B cell (primary cell): ENCODE results near the gene UCN2. TPM values are rescaled to one million over a fixed set of nuclear protein-coding genes. Genes with fewer than 3 reads are reported as not detected.

Experiments used
- ATAC-seq: fragments of 200-7000 bp; cut with Tn5 transposase; one replicate; pipeline ENCODE4 v1.10.0; 2021; ENCODE audit warnings: low read depth, mild to moderate bottlenecking, moderate number of reproducible peaks, moderate library complexity
- CTCF ChIA-PET: fragments of 350-600 bp; sonication (Branson Sonifier 250); formaldehyde crosslinking; loops from one replicate; lab custom pipeline; 2021; ENCODE audit warnings: antibody characterized with exemption, inconsistent platforms; lab: Charles Lee
- POLR2A ChIA-PET: fragments of 350-600 bp; sonication (Branson Sonifier 250); formaldehyde crosslinking; loops from one replicate; lab custom pipeline; 2021; ENCODE audit warnings: antibody characterized with exemption; lab: Charles Lee
- DNase-seq: peaks from one replicate; pipeline ENCODE4 v3.0.0; 2013
- H2AFZ ChIP-seq: 2 replicates; pipeline ENCODE4 v1.6.1; 2012; ENCODE audit warnings: mild to moderate bottlenecking, low read depth, low read length; ENCODE audit not compliant: insufficient read depth, poor library complexity, severe bottlenecking
- H3K27ac ChIP-seq, 2 donors: 1 replicate in 1 of 2; 2 replicates in 1 of 2; pipeline ENCODE4 v1.5.1; 2012 to 2013; ENCODE audit warnings: low read length in 2 of 2, mild to moderate bottlenecking in 2 of 2, moderate library complexity in 1 of 2
- H3K27me3 ChIP-seq, 4 experiments: fragments of 200-600 bp in 1 of 4; sonication (generic) in 1 of 4; replicated peaks in 1 of 4; 1 replicate in 2 of 4; 2 replicates in 2 of 4; pipeline versions ENCODE4 v1.6.1 to v1.7.0; 2013 to 2016; ENCODE audit warnings: low read length in 3 of 4, mild to moderate bottlenecking in 2 of 4, mixed read lengths in 1 of 4, moderate library complexity in 1 of 4; ENCODE audit not compliant: insufficient read depth in 4 of 4, control insufficient read depth in 3 of 4; ENCODE audit errors: control extremely low read depth in 1 of 4
- H3K36me3 ChIP-seq, 2 experiments: replicated peaks in 1 of 2; 1 replicate in 1 of 2; 2 replicates in 1 of 2; pipeline versions ENCODE4 v1.6.1 to v1.7.1; 2013; ENCODE audit warnings: low read length in 1 of 2; ENCODE audit not compliant: insufficient read depth in 2 of 2, control insufficient read depth in 1 of 2; ENCODE audit errors: control extremely low read depth in 1 of 2, extremely low read depth in 1 of 2
- H3K4me1 ChIP-seq, 2 donors: fragments of 200-600 bp in 1 of 2; sonication (generic) in 1 of 2; 1 replicate in 1 of 2; 2 replicates in 1 of 2; pipeline versions ENCODE4 v1.5.1 to v1.6.1; 2013 to 2017; ENCODE audit warnings: low read length in 2 of 2; ENCODE audit not compliant: control insufficient read depth in 2 of 2, insufficient read depth in 2 of 2
- H3K4me2 ChIP-seq: replicated peaks from 2 replicates; pipeline ENCODE3; 2012; ENCODE audit warnings: mild to moderate bottlenecking, low read depth, low read length; ENCODE audit not compliant: poor library complexity, severe bottlenecking
- H3K4me3 ChIP-seq, 5 experiments: fragments of 200-600 bp in 1 of 5; sonication (generic) in 1 of 5; 1 replicate in 3 of 5; 2 replicates in 2 of 5; pipeline versions ENCODE4 v1.5.1 to v1.7.0; 2011 to 2016; ENCODE audit warnings: low read length in 4 of 5, mild to moderate bottlenecking in 4 of 5, low read depth in 2 of 5, control low read depth in 1 of 5, moderate library complexity in 1 of 5; ENCODE audit not compliant: insufficient read depth in 1 of 5; ENCODE audit errors: control extremely low read depth in 1 of 5, extremely low read depth in 1 of 5
- H3K79me2 ChIP-seq: fragments of 200-600 bp; sonication (generic); one replicate; pipeline ENCODE4 v1.6.0; 2016; ENCODE audit warnings: low read length; ENCODE audit not compliant: control insufficient read depth, insufficient read depth
- H3K9ac ChIP-seq: fragments of 200-600 bp; sonication (generic); 2 replicates; pipeline ENCODE4 v1.6.1; 2017; ENCODE audit warnings: mild to moderate bottlenecking, low read length, moderate library complexity
- H3K9me3 ChIP-seq, 3 donors: one replicate each; pipeline versions ENCODE4 v1.6.1 to v1.7.1; 2013; ENCODE audit warnings: low read length in 2 of 3; ENCODE audit not compliant: control insufficient read depth in 2 of 3, insufficient read depth in 1 of 3; ENCODE audit errors: control extremely low read depth in 1 of 3
- H4K20me1 ChIP-seq: 2 replicates; pipeline ENCODE4 v1.6.0; 2012; ENCODE audit warnings: mild to moderate bottlenecking, low read length; ENCODE audit not compliant: insufficient read depth, control insufficient read depth, poor library complexity, severe bottlenecking
- H3K27ac Mint-ChIP-seq: one replicate; pipeline ENCODE4 v1.8.0; 2021; ENCODE audit warnings: mixed read lengths
- H3K27me3 Mint-ChIP-seq: one replicate; pipeline ENCODE4 v1.8.0; 2021; ENCODE audit warnings: mixed read lengths
- H3K4me1 Mint-ChIP-seq: one replicate; pipeline ENCODE4 v1.8.0; 2021; ENCODE audit warnings: mixed read lengths
- H3K4me3 Mint-ChIP-seq: one replicate; pipeline ENCODE4 v1.8.0; 2021; ENCODE audit warnings: mixed read lengths
- H3K9me3 Mint-ChIP-seq: one replicate; pipeline ENCODE4 v1.8.0; 2022; ENCODE audit warnings: mixed read lengths; ENCODE audit not compliant: insufficient read depth
- EZH2 ChIP-seq: IDR thresholded peaks from 2 replicates; pipeline ENCODE4 v1.6.1; 2012; ENCODE audit warnings: borderline replicate concordance, low read depth, mild to moderate bottlenecking, moderate library complexity, low read length; ENCODE audit not compliant: insufficient read depth, poor library complexity, severe bottlenecking
- WGBS: methylation state at CpG from one replicate; pipeline ENCODE4 v1.1.5; 2013; ENCODE audit warnings: missing lambda C conversion rate; ENCODE audit not compliant: insufficient coverage; 5-methylcytosine and 5-hydroxymethylcytosine counted together
- intact Hi-C: fragments of 100-400 bp; cut with micrococcal nuclease; formaldehyde crosslinking; loops from one replicate; pipeline ENCODE4 v1.10.0; 2022
- polyA plus RNA-seq: library from polyadenylated mRNA; depleted of rRNA; stranded (reverse); fragments of >200 nt; gene quantifications from 2 replicates; pipeline ENCODE4 v1.2.3, GENCODE V29; 2012
- total RNA-seq, 2 donors: library from RNA; stranded (reverse); fragments of 120-200 nt in 1 of 2; gene quantifications; 1 replicate in 1 of 2; 2 replicates in 1 of 2; pipeline versions ENCODE4 v1.2.3 to v1.2.4, GENCODE V29; 2013 to 2022
- TF ChIP-seq, protein P1 (sequence below): fragments of 200-600 bp; IDR thresholded peaks from one replicate; pipeline ENCODE4 v1.8.0; 2022; ENCODE audit warnings: antibody characterized with exemption, mild to moderate bottlenecking

UCN2 gene
- total and polyA plus RNA-seq, 2 donors (not counting 1 experiment from before 2014, with no cell fraction given), result not detected

DNA sequence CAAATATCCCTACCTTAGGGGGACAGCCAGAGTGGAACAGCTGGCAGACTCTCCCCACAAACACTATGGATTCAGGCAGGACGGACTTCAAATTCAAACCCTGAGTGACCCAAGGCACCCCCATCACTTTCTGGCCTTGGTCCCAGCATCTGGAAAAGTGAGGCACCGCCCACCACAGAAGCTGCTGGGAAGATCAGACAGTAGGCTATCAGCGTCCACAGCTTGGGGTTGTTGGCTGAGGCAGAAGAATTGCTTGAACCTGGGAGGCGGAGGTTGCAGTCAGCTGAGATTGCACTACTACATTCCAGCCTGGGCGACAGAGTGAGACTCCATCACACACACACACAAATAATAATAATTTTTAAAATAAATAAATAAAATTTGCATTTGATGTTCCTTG lies 15.5 kb downstream of the UCN2 start:
- no peak overlapping the region for H3K27ac ChIP-seq
- no peaks in the 10 kb centered on the region for H4K20me1 ChIP-seq
- peaks cover 0 to 2% of the 10 kb centered on the region in 2 donors for H3K4me1 ChIP-seq

DNA sequence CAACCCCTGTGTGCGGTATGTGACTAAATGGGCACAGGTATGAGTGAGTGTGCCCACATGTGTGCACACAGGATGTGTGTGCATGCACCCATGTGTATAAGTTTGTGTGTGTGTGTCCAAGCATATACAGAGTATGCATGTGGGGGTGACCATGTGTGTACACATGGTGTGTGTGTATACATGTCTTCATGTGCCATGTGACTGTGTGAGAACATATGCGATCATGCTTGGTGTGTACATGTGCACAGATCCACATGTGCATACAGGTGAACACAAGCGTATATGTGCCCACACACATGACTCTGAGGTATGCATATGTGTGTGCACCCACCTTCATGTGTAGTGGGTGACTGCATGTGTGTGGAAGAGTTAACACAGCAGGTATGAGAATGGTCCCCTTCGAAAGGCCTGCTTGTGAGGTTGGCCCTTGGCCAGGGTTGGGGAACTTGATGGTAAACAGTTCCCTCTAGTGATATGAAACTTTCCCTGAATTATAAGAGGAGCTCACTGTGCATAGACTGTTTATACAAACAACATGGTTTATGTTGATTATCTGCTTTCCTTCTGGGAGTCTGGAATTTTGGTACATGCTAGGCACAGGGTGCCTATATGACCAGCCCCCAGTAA lies 17.3 kb downstream of the UCN2 start:
- no peaks in the 10 kb centered on the region for H3K27me3 Mint-ChIP-seq
- H3K27me3 ChIP-seq, result peaks cover 0 to 6% (median 0%) of the 10 kb centered on the region in 4 experiments
- intact Hi-C loops, result no loop called here
- no peaks in the 10 kb centered on the region for H3K36me3 ChIP-seq
- no peak overlapping the region for H3K4me2 ChIP-seq
- no peak overlapping the region for H3K27ac Mint-ChIP-seq
- no peak for TF ChIP-seq EZH2
- TF ChIP-seq, protein P1, sequence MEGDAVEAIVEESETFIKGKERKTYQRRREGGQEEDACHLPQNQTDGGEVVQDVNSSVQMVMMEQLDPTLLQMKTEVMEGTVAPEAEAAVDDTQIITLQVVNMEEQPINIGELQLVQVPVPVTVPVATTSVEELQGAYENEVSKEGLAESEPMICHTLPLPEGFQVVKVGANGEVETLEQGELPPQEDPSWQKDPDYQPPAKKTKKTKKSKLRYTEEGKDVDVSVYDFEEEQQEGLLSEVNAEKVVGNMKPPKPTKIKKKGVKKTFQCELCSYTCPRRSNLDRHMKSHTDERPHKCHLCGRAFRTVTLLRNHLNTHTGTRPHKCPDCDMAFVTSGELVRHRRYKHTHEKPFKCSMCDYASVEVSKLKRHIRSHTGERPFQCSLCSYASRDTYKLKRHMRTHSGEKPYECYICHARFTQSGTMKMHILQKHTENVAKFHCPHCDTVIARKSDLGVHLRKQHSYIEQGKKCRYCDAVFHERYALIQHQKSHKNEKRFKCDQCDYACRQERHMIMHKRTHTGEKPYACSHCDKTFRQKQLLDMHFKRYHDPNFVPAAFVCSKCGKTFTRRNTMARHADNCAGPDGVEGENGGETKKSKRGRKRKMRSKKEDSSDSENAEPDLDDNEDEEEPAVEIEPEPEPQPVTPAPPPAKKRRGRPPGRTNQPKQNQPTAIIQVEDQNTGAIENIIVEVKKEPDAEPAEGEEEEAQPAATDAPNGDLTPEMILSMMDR, result no peak
- 100% methylated on average over 4 of the region's 4 CpGs for WGBS
- no peak overlapping the region for H3K9ac ChIP-seq
- no peak for ATAC-seq
- no peak overlapping the region for H2AFZ ChIP-seq
- H3K4me1 Mint-ChIP-seq, result no peaks in the 10 kb centered on the region
- no peaks in the 10 kb centered on the region for H3K79me2 ChIP-seq
- CTCF ChIA-PET, result interaction anchor here (0.6 to 12.9 kb wide), 4 partner anchors 13 to 145 kb away, joined by 3 to 190 read pairs (median 4); no protein-coding TSS in a partner anchor
- POLR2A ChIA-PET, result no interaction called here
- H3K27ac ChIP-seq, result no peak overlapping the region
- peaks cover 0 to 2% of the 10 kb centered on the region in 2 donors for H3K4me1 ChIP-seq
- no peak overlapping the region for H3K4me3 Mint-ChIP-seq
- DNase-seq, result no peak
- H3K9me3 Mint-ChIP-seq, result no peaks in the 10 kb centered on the region
- H3K9me3 ChIP-seq, result no peaks in the 10 kb centered on the region
- H4K20me1 ChIP-seq, result no peaks in the 10 kb centered on the region
- H3K4me3 ChIP-seq, result no peak overlapping the region

More for the DNA sequence above, 15.5 kb downstream of the UCN2 start:
- POLR2A ChIA-PET, result no interaction called here
- ATAC-seq, result no peak
- Histone ChIP-seq H3K27me3 (peaks cover 0 to 2% (median 0%) of the 10 kb centered on the region in 4 experiments), H3K9me3 (peaks cover 0 to 3% (median 0%) of the 10 kb centered on the region in 3 donors), H2AFZ (no peak overlapping the region), H3K9ac (no peak overlapping the region), H3K36me3 (no peaks in the 10 kb centered on the region), H3K4me3 (no peak overlapping the region), H3K4me2 (no peak overlapping the region), H3K79me2 (no peaks in the 10 kb centered on the region)
- Mint-ChIP-seq H3K9me3 (no peaks in the 10 kb centered on the region), H3K27me3 (no peaks in the 10 kb centered on the region), H3K4me1 (no peaks in the 10 kb centered on the region), H3K4me3 (no peak overlapping the region), H3K27ac (no peak overlapping the region)
- DNase-seq, result no peak
- intact Hi-C loops, result loop anchor here (1.0 kb wide), 3 partner anchors 83 to 316 kb away; no protein-coding TSS in a partner anchor
- CTCF ChIA-PET, result interaction anchor here (0.8 to 12.9 kb wide), 8 partner anchors 7 to 274 kb away, joined by 3 to 190 read pairs (median 12); a partner anchor contains a TSS
- 100% methylated on average over 1 of the region's 5 CpGs for WGBS
- TF ChIP-seq EZH2, result no peak
- TF ChIP-seq, protein P1, result no peak
